HCT116 (cell line): ENCODE data around the gene GAK. TPM values are rescaled to one million over a fixed set of nuclear protein-coding genes. Genes with fewer than 3 reads are reported as not detected.

Source experiments
- ATAC-seq: fragments of 200-7000 bp; cut with Tn5 transposase; 2 replicates; pipeline ENCODE4 v1.9.1; 2020; ENCODE audit warnings: mild to moderate bottlenecking, moderate library complexity
- BruUV-seq: library from RNA; stranded (reverse); fragments of 400-500 nt; replicated peaks from 2 replicates; lab custom pipeline; 2021; lab: Mats Ljungman, UMichigan
- CTCF ChIA-PET: fragments of 300-600 bp; sonication (Branson Sonifier 250); formaldehyde crosslinking; loops from one replicate; lab custom pipeline; 2021; ENCODE audit warnings: antibody characterized with exemption; lab: Charles Lee
- POLR2A ChIA-PET: fragments of 300-600, 350-600 bp; sonication (Branson Sonifier 250); formaldehyde crosslinking; loops from one replicate; lab custom pipeline; 2021; ENCODE audit warnings: antibody characterized with exemption; lab: Charles Lee
- RAD21 ChIA-PET, 2 experiments: fragments of 300-600 bp; sonication (Branson Sonifier 250); formaldehyde crosslinking; loops; one replicate each; lab custom pipeline; 2023; ENCODE audit warnings: low total read pairs in 2 of 2; ENCODE audit not compliant: uncharacterized antibody in 2 of 2, unreplicated experiment in 2 of 2, low non-redundant PET in 1 of 2; lab: Charles Lee
- DNase-seq: peaks from one replicate; pipeline ENCODE4 v3.0.0-alpha.2; 2010; ENCODE audit warnings: low read depth, low spot score
- H2AFZ ChIP-seq: fragments of 200-600 bp; shearing (Covaris generic), sonication (generic); 2 replicates; pipeline ENCODE4 v1.6.1; 2017; ENCODE audit warnings: low read depth, mixed run types, mixed read lengths, antibody characterized with exemption, low read length; ENCODE audit not compliant: poor library complexity, severe bottlenecking
- H3K27ac ChIP-seq: 2 replicates; pipeline ENCODE4 v1.5.1; 2012; ENCODE audit warnings: low read depth, low read length
- H3K27me3 ChIP-seq: fragments of 200-600 bp; sonication (generic); 2 replicates; pipeline ENCODE4 v1.6.1; 2016; ENCODE audit warnings: mixed run types, low read length, mixed read lengths; ENCODE audit not compliant: insufficient read depth
- H3K36me3 ChIP-seq, 2 experiments: fragments of 200-500 bp in 1 of 2; fragments of 200-600 bp in 1 of 2; sonication (Bioruptor generic) in 1 of 2; sonication (generic) in 1 of 2; 2 replicates each; pipeline versions ENCODE4 v1.5.1 to v1.6.1; 2014 to 2016; ENCODE audit warnings: low read length in 2 of 2, inconsistent platforms in 1 of 2, mixed read lengths in 1 of 2, mixed run types in 1 of 2; ENCODE audit not compliant: insufficient read depth in 2 of 2, control insufficient read depth in 1 of 2
- H3K4me1 ChIP-seq, 2 experiments: fragments of 200-600 bp in 1 of 2; sonication (generic) in 1 of 2; 2 replicates each; pipeline versions ENCODE4 v1.5.1 to v1.6.1; 2012 to 2017; ENCODE audit warnings: low read length in 2 of 2, inconsistent platforms in 1 of 2, mild to moderate bottlenecking in 1 of 2, mixed read lengths in 1 of 2, mixed run types in 1 of 2, moderate library complexity in 1 of 2; ENCODE audit not compliant: insufficient read depth in 2 of 2, control insufficient read depth in 1 of 2
- H3K4me2 ChIP-seq: fragments of 200-600 bp; sonication (generic); 2 replicates; pipeline ENCODE4 v1.6.1; 2017; ENCODE audit warnings: mixed run types, low read length, mixed read lengths
- H3K4me3 ChIP-seq, 2 experiments: fragments of 200-600 bp in 1 of 2; sonication (generic) in 1 of 2; replicated peaks in 1 of 2; 2 replicates each; pipeline ENCODE4 v1.5.1; 2011 to 2016; ENCODE audit warnings: low read length in 2 of 2, control low read depth in 1 of 2, low read depth in 1 of 2, mild to moderate bottlenecking in 1 of 2, mixed read lengths in 1 of 2, mixed run types in 1 of 2
- H3K79me2 ChIP-seq: fragments of 200-600 bp; sonication (generic); 2 replicates; pipeline ENCODE4 v1.6.1; 2017; ENCODE audit warnings: mild to moderate bottlenecking, mixed run types, low read length, moderate library complexity, mixed read lengths; ENCODE audit not compliant: insufficient read depth
- H3K9ac ChIP-seq: fragments of 200-600 bp; sonication (generic); 2 replicates; pipeline ENCODE4 v1.6.1; 2016; ENCODE audit warnings: low read length, mixed read lengths
- H3K9me2 ChIP-seq: fragments of 200-600 bp; sonication (generic), shearing (Covaris generic); 2 replicates; pipeline ENCODE4 v1.6.1; 2017; ENCODE audit warnings: mixed run types, mild to moderate bottlenecking, moderate library complexity; ENCODE audit not compliant: insufficient read depth
- H3K9me3 ChIP-seq, 2 experiments: fragments of 200-500 bp in 1 of 2; fragments of 200-600 bp in 1 of 2; sonication (Bioruptor generic) in 1 of 2; sonication (generic) in 1 of 2; 2 replicates each; pipeline ENCODE4 v1.6.1; 2014 to 2017; ENCODE audit warnings: low read length in 2 of 2, mixed read lengths in 2 of 2, inconsistent platforms in 1 of 2, low read depth in 1 of 2, mild to moderate bottlenecking in 1 of 2, mixed run types in 1 of 2, moderate library complexity in 1 of 2; ENCODE audit not compliant: control insufficient read depth in 1 of 2, insufficient read depth in 1 of 2
- H4K20me1 ChIP-seq: fragments of 200-600 bp; sonication (generic), shearing (Covaris generic); 2 replicates; pipeline ENCODE4 v1.6.1; 2017; ENCODE audit warnings: mixed run types, mild to moderate bottlenecking, moderate library complexity; ENCODE audit not compliant: insufficient read depth
- EGR1 ChIP-seq: IDR thresholded peaks from 2 replicates; pipeline ENCODE4 v1.6.1; 2012; ENCODE audit warnings: low read depth
- ELF1 ChIP-seq: IDR thresholded peaks from 2 replicates; pipeline ENCODE4 v1.6.1; 2012; ENCODE audit warnings: low read depth, borderline replicate concordance
- JUND ChIP-seq: IDR thresholded peaks from 2 replicates; pipeline ENCODE4 v1.6.1; 2012
- YY1 ChIP-seq: IDR thresholded peaks from 2 replicates; pipeline ENCODE4 v1.6.1; 2011; ENCODE audit warnings: low read length, low read depth, moderate library complexity, mild to moderate bottlenecking; ENCODE audit not compliant: insufficient replicate concordance; ENCODE audit errors: extremely low read depth
- intact Hi-C: fragments of 100-400 bp; cut with micrococcal nuclease; formaldehyde crosslinking; loops from 2 replicates; pipeline ENCODE4 v1.10.0; 2022
- total RNA-seq: library from RNA; stranded (reverse); gene quantifications from one replicate; pipeline ENCODE4 v1.2.1, GENCODE V29; 2021; ENCODE audit not compliant: unreplicated experiment
- TF ChIP-seq, protein P1 (sequence below): IDR thresholded peaks from 2 replicates; pipeline ENCODE4 v1.6.1; 2011; ENCODE audit warnings: mild to moderate bottlenecking, low read length, moderate library complexity; ENCODE audit not compliant: insufficient replicate concordance; ENCODE audit errors: extremely low read depth

The GAK gene
- total RNA-seq, 1 experiment from 2014 or later = 123 TPM

- RAD21 ChIA-PET = no interaction called here
- CTCF ChIA-PET = no interaction called here
- no peaks in the 10 kb centered on the region for H3K27me3 ChIP-seq
- no peak overlapping the region for H3K4me2 ChIP-seq
- H3K9me2 ChIP-seq = no peaks in the 10 kb centered on the region
- no peak for ATAC-seq
- no peak overlapping the region for H3K4me3 ChIP-seq
- no peaks in the 10 kb centered on the region for H4K20me1 ChIP-seq
- H3K79me2 ChIP-seq = no peaks in the 10 kb centered on the region
- intact Hi-C loops = no loop called here
- H3K27ac ChIP-seq = no peak overlapping the region
- H3K36me3 ChIP-seq = peaks cover 9 to 26% of the 10 kb centered on the region in 2 experiments
- H3K9ac ChIP-seq = no peak overlapping the region
- H2AFZ ChIP-seq = no peak overlapping the region
- H3K4me1 ChIP-seq = no peaks in the 10 kb centered on the region
- no peak for TF ChIP-seq YY1
- no peak for DNase-seq
- BruUV-seq = no TSS peak
- POLR2A ChIA-PET = no interaction called here
- no peaks in the 10 kb centered on the region for H3K9me3 ChIP-seq
Measured at GRCh38 chr4:865572-865971, 66.5 kb downstream of the GAK start.

- ATAC-seq = no peak
- Histone ChIP-seq H3K4me2 (no peak overlapping the region), H3K27me3 (no peaks in the 10 kb centered on the region), H3K36me3 (peaks cover 9 to 22% of the 10 kb centered on the region in 2 experiments), H3K27ac (no peak overlapping the region), H3K4me1 (no peaks in the 10 kb centered on the region), H4K20me1 (no peaks in the 10 kb centered on the region), H3K9me2 (no peaks in the 10 kb centered on the region), H3K9ac (no peak overlapping the region), H2AFZ (no peak overlapping the region), H3K9me3 (no peaks in the 10 kb centered on the region), H3K79me2 (no peaks in the 10 kb centered on the region), H3K4me3 (no peak overlapping the region)
- intact Hi-C loops = no loop called here
- CTCF ChIA-PET = no interaction called here
- no TSS peak for BruUV-seq
- POLR2A ChIA-PET = no interaction called here
- TF ChIP-seq EGR1 = no peak
- RAD21 ChIA-PET = no interaction called here
- no peak for DNase-seq
Measured at GRCh38 chr4:865121-865465, 67.0 kb downstream of the GAK start.

DNA sequence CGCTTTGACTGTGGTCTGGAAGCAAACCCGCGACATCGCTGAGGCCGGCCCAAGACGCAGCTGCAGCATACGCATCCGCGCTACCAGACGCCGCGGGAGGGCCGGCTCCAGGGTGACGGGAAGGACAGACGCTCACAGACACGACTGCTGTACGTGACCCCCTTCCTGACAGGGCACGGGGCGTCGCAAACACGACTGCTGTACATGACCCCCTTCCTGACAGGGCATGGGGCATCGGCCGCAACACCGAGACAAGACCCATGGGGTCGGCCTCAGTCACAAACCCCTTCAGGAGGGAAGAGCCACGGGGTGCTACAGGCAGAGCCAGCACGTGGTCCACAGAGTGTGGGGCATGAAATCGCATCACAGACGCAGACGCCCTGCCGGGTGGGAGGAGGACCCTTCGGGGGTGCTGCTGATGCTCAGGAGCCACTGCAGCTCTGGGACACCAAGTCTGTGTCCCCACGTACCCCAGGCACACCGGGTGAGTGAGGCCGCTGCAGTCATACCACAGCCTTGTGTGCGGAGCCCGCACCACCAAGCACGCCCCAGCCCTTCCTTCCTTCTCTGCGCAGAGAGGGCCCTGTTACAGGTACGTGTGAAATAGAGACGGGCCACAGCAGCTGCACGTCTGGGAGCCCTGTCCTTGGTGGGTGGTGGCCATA lies 67.5 kb downstream of the GAK start:
- ATAC-seq (no peak), DNase-seq (no peak)
- no peak overlapping the region for H3K9ac ChIP-seq
- no peak overlapping the region for H3K27ac ChIP-seq
- H2AFZ ChIP-seq = no peak overlapping the region
- H3K27me3 ChIP-seq = no peaks in the 10 kb centered on the region
- ChIA-PET POLR2A (no interaction called here), CTCF (no interaction called here), RAD21 (no interaction called here)
- no peaks in the 10 kb centered on the region for H3K9me2 ChIP-seq
- H4K20me1 ChIP-seq = no peaks in the 10 kb centered on the region
- H3K9me3 ChIP-seq = no peaks in the 10 kb centered on the region
- no peaks in the 10 kb centered on the region for H3K4me1 ChIP-seq
- TF ChIP-seq JUND = no peak
- TF ChIP-seq ELF1 = no peak
- TF ChIP-seq EGR1 = no peak
- TF ChIP-seq, protein P1, sequence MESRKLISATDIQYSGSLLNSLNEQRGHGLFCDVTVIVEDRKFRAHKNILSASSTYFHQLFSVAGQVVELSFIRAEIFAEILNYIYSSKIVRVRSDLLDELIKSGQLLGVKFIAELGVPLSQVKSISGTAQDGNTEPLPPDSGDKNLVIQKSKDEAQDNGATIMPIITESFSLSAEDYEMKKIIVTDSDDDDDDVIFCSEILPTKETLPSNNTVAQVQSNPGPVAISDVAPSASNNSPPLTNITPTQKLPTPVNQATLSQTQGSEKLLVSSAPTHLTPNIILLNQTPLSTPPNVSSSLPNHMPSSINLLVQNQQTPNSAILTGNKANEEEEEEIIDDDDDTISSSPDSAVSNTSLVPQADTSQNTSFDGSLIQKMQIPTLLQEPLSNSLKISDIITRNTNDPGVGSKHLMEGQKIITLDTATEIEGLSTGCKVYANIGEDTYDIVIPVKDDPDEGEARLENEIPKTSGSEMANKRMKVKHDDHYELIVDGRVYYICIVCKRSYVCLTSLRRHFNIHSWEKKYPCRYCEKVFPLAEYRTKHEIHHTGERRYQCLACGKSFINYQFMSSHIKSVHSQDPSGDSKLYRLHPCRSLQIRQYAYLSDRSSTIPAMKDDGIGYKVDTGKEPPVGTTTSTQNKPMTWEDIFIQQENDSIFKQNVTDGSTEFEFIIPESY = no peak
- H3K79me2 ChIP-seq = no peaks in the 10 kb centered on the region
- peaks cover 11 to 22% of the 10 kb centered on the region in 2 experiments for H3K36me3 ChIP-seq
- no peak overlapping the region for H3K4me2 ChIP-seq
- H3K4me3 ChIP-seq = no peak overlapping the region
- no TSS peak for BruUV-seq
- intact Hi-C loops = no loop called here
